Smooth muscle cell (in vitro differentiated cells): ENCODE measurements around the gene LONP1. TPM values are rescaled to one million over a fixed set of nuclear protein-coding genes. Genes with fewer than 3 reads are reported as not detected.

Experiments
- DNase-seq: peaks from one replicate; lab custom pipeline; 2025; ENCODE audit not compliant: unreplicated experiment; lab: John Stamatoyannopoulos, UW
- H2AFZ ChIP-seq: fragments of 200-600 bp; sonication (generic); 2 replicates; pipeline ENCODE4 v1.6.0; 2016; ENCODE audit warnings: antibody characterized with exemption, low read depth, mild to moderate bottlenecking
- H3F3A ChIP-seq: fragments of 200-600 bp; sonication (generic); 2 replicates; pipeline ENCODE4 v1.6.0; 2017; ENCODE audit warnings: antibody characterized with exemption, low read depth
- H3K27ac ChIP-seq: fragments of 200-600 bp; sonication (generic); 2 replicates; pipeline ENCODE4 v1.5.1; 2016; ENCODE audit warnings: low read depth, mild to moderate bottlenecking
- H3K27me3 ChIP-seq: fragments of 200-600 bp; sonication (generic); 2 replicates; pipeline ENCODE4 v1.6.1; 2016; ENCODE audit warnings: low read depth, mild to moderate bottlenecking
- H3K36me3 ChIP-seq: fragments of 200-600 bp; sonication (generic); 2 replicates; pipeline ENCODE4 v1.5.1; 2016; ENCODE audit warnings: low read depth
- H3K4me1 ChIP-seq: fragments of 200-600 bp; sonication (generic); 2 replicates; pipeline ENCODE4 v1.5.1; 2016; ENCODE audit warnings: low read depth
- H3K4me2 ChIP-seq: fragments of 200-600 bp; sonication (generic); 2 replicates; pipeline ENCODE4 v1.6.0; 2016; ENCODE audit warnings: mild to moderate bottlenecking
- H3K4me3 ChIP-seq: fragments of 200-600 bp; sonication (generic); 2 replicates; pipeline ENCODE4 v1.5.1; 2016; ENCODE audit warnings: mild to moderate bottlenecking
- H3K79me2 ChIP-seq: fragments of 200-600 bp; sonication (generic); 2 replicates; pipeline ENCODE4 v1.6.0; 2016; ENCODE audit warnings: low read depth, mild to moderate bottlenecking
- H3K9ac ChIP-seq: fragments of 200-600 bp; sonication (generic); 2 replicates; pipeline ENCODE4 v1.6.0; 2016; ENCODE audit warnings: low read depth
- H3K9me3 ChIP-seq: fragments of 200-600 bp; sonication (generic); replicated peaks from 2 replicates; pipeline ENCODE4 v1.5.1; 2016; ENCODE audit warnings: low read depth
- H4K20me1 ChIP-seq: fragments of 200-600 bp; sonication (generic); 2 replicates; pipeline ENCODE4 v1.6.0; 2016; ENCODE audit warnings: low read depth
- WGBS: methylation state at CpG from one replicate; pipeline ENCODE4 v1.1.7; 2016; ENCODE audit warnings: low lambda C conversion rate; 5-methylcytosine and 5-hydroxymethylcytosine counted together
- polyA plus RNA-seq: library from polyadenylated mRNA; unstranded; fragments of >200 nt; fragmentation: Nextera tagmentation; extraction: Ambion mirVana; gene quantifications from 2 replicates; pipeline ENCODE4 v1.2.1, GENCODE V29; 2016
- total RNA-seq: library from RNA; depleted of rRNA; stranded (reverse); fragments of >200 nt; gene quantifications from 2 replicates; pipeline ENCODE4 v1.2.3, GENCODE V29; 2014
- TF ChIP-seq, protein P1 (sequence below): fragments of 200-600 bp; sonication (generic); IDR thresholded peaks from 2 replicates; pipeline ENCODE4 v1.5.1; 2017; ENCODE audit warnings: borderline replicate concordance, mild to moderate bottlenecking, antibody characterized with exemption; ENCODE audit not compliant: insufficient read depth, poor library complexity, severe bottlenecking

Gene LONP1
- total and polyA plus RNA-seq, 2 experiments from 2014 or later = 31.6 to 67.7 TPM

DNA sequence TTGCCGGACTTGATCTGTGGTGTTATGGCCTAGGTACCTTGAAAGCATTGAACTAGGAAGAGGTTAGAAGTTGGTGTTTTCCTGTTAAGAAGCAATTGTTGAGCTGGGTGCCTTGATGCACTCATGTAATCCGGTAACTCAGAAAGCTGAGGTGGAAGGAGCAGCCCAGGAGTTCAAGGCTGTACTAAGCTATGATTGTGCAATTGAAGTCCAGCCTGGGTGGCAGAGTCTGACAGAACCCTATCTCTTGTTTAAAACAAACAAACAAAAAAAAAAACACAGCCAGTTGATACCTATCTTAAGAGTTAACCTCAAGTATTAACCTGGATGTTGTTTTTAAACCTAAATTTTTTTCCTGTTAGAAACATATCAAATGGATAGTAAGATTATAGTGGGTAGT lies 77.7 kb downstream of the LONP1 start:
- Histone ChIP-seq H3K9ac (no peak overlapping the region), H3K27me3 (no peaks in the 10 kb centered on the region), H2AFZ (no peak overlapping the region), H3K4me3 (no peak overlapping the region), H3K9me3 (no peaks in the 10 kb centered on the region), H3K79me2 (peaks cover 96% of the 10 kb centered on the region), H3K36me3 (peaks cover 9% of the 10 kb centered on the region), H3K4me1 (no peaks in the 10 kb centered on the region), H4K20me1 (peaks cover 100% of the 10 kb centered on the region), H3F3A (peaks cover 5% of the 10 kb centered on the region), H3K4me2 (no peak overlapping the region), H3K27ac (no peak overlapping the region)
- WGBS = 97% methylated on average over 2 of the region's 2 CpGs
- no peak for DNase-seq
- TF ChIP-seq, protein P1, sequence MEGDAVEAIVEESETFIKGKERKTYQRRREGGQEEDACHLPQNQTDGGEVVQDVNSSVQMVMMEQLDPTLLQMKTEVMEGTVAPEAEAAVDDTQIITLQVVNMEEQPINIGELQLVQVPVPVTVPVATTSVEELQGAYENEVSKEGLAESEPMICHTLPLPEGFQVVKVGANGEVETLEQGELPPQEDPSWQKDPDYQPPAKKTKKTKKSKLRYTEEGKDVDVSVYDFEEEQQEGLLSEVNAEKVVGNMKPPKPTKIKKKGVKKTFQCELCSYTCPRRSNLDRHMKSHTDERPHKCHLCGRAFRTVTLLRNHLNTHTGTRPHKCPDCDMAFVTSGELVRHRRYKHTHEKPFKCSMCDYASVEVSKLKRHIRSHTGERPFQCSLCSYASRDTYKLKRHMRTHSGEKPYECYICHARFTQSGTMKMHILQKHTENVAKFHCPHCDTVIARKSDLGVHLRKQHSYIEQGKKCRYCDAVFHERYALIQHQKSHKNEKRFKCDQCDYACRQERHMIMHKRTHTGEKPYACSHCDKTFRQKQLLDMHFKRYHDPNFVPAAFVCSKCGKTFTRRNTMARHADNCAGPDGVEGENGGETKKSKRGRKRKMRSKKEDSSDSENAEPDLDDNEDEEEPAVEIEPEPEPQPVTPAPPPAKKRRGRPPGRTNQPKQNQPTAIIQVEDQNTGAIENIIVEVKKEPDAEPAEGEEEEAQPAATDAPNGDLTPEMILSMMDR = no peak

Other genes with a start within 250 kb of the LONP1 start
- gene TINCR, start 152.2 kb downstream of the LONP1 start, total RNA-seq = 2.9 and 6.2 TPM in 2 replicates
- gene TINCR, start 152.2 kb downstream of the LONP1 start, polyA plus RNA-seq = 2.2 and 5.7 TPM in 2 replicates
- gene SAFB2, start 97.4 kb downstream of the LONP1 start, total RNA-seq = 10.9 and 44.9 TPM in 2 replicates
- 28.9 and 40.6 TPM in 2 replicates for gene SAFB2, start 97.4 kb downstream of the LONP1 start, polyA plus RNA-seq
- 22.8 and 29.4 TPM in 2 replicates for gene SAFB, start 97.1 kb downstream of the LONP1 start, total RNA-seq
- 68.3 and 74.3 TPM in 2 replicates for gene SAFB, start 97.1 kb downstream of the LONP1 start, polyA plus RNA-seq
- 29.8 and 45.2 TPM in 2 replicates for gene MICOS13, start 39.6 kb downstream of the LONP1 start, total RNA-seq
- 143 and 151 TPM in 2 replicates for gene MICOS13, start 39.6 kb downstream of the LONP1 start, polyA plus RNA-seq
- 10.3 and 28.0 TPM in 2 replicates for gene HSD11B1L, start 39.1 kb downstream of the LONP1 start, total RNA-seq
- gene HSD11B1L, start 39.1 kb downstream of the LONP1 start, polyA plus RNA-seq = 28.4 and 28.5 TPM in 2 replicates
- 591 and 641 TPM in 2 replicates for gene RPL36, start 29.9 kb downstream of the LONP1 start, total RNA-seq
- 1,079 and 1,182 TPM in 2 replicates for gene RPL36, start 29.9 kb downstream of the LONP1 start, polyA plus RNA-seq
- not detected in 2 replicates for gene CATSPERD, start 491 bp upstream of the LONP1 start, total RNA-seq
- not detected in 2 replicates for gene CATSPERD, start 491 bp upstream of the LONP1 start, polyA plus RNA-seq
- gene PRR22, start 64.6 kb upstream of the LONP1 start, total RNA-seq = 1.5 and 2.2 TPM in 2 replicates
- 0.65 and 1.7 TPM in 2 replicates for gene PRR22, start 64.6 kb upstream of the LONP1 start, polyA plus RNA-seq
- 12.8 and 19.7 TPM in 2 replicates for gene DUS3L, start 71.0 kb upstream of the LONP1 start, total RNA-seq
- 18.5 and 19.0 TPM in 2 replicates for gene DUS3L, start 71.0 kb upstream of the LONP1 start, polyA plus RNA-seq
- gene NRTN, start 84.9 kb upstream of the LONP1 start, total RNA-seq = 2.2 TPM in 1 of 2 replicates, not detected in the other
- gene NRTN, start 84.9 kb upstream of the LONP1 start, polyA plus RNA-seq = 5.4 and 5.7 TPM in 2 replicates
- gene FUT6, start 119.6 kb upstream of the LONP1 start, total RNA-seq = 0.22 TPM in 1 of 2 replicates, not detected in the other
- not detected in 2 replicates for gene FUT6, start 119.6 kb upstream of the LONP1 start, polyA plus RNA-seq
- gene FUT3, start 131.3 kb upstream of the LONP1 start, total RNA-seq = 0.18 and 0.58 TPM in 2 replicates
- 0.24 TPM in 1 of 2 replicates, not detected in the other for gene FUT3, start 131.3 kb upstream of the LONP1 start, polyA plus RNA-seq
- gene FUT5, start 150.4 kb upstream of the LONP1 start, total RNA-seq = not detected in 2 replicates
- 0.97 TPM in 1 of 2 replicates, not detected in the other for gene FUT5, start 150.4 kb upstream of the LONP1 start, polyA plus RNA-seq
- 169 and 209 TPM in 2 replicates for gene NDUFA11, start 183.6 kb upstream of the LONP1 start, total RNA-seq
- 487 and 493 TPM in 2 replicates for gene NDUFA11, start 183.6 kb upstream of the LONP1 start, polyA plus RNA-seq
- 0.36 and 3.6 TPM in 2 replicates for gene VMAC, start 184.7 kb upstream of the LONP1 start, total RNA-seq
- 0.95 and 2.6 TPM in 2 replicates for gene VMAC, start 184.7 kb upstream of the LONP1 start, polyA plus RNA-seq
- 4.6 and 17.3 TPM in 2 replicates for gene CAPS, start 194.1 kb upstream of the LONP1 start, total RNA-seq
- gene CAPS, start 194.1 kb upstream of the LONP1 start, polyA plus RNA-seq = 5.1 and 13.0 TPM in 2 replicates